Activated gamma-delta T cell (primary cell): ENCODE measurements around the gene SDK1.

Experiments
- DNase-seq: peaks from one replicate; lab custom pipeline; 2025; lab: John Stamatoyannopoulos, UW

Gene SDK1

DNA sequence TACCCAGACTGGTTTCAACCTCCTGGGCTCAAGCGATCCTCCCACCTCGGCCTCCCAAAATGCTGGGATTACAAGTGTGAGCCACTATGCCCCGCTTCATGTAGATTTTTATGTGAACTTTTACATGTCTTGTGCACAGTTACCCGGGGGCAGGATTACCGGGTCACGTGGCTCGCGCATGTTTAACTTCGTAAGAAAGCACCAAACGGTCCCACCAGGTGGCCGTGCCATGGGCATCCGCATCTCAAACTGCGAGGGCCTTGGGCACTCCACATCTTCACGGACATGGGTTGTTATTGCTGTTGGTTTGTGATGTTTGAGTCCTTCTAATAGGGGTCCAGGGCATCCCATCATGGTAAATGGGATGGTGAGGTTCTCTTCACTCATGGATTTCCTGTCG is 744.4 kb downstream of the SDK1 start:
- no peak for DNase-seq

DNA sequence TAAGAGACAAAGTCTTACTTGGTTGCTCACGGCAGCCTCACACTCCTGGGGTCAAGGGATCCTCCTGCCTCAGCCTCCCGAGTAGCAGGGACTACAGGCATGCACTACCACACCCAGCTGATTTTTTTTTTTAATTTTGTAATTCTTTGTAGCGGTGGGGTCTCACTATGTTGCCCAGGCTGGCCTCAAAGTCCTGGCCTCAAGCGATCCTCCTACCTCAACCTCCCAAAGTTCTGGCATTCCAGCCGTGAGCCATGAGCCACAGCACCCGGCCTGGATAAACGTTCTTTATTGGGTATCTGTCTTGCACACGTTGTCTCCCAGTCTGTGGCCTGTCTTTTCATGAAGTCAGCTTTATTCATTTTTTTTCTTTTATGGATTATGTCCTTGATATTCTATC is 744.9 kb downstream of the SDK1 start:
- DNase-seq, result no peak

DNA sequence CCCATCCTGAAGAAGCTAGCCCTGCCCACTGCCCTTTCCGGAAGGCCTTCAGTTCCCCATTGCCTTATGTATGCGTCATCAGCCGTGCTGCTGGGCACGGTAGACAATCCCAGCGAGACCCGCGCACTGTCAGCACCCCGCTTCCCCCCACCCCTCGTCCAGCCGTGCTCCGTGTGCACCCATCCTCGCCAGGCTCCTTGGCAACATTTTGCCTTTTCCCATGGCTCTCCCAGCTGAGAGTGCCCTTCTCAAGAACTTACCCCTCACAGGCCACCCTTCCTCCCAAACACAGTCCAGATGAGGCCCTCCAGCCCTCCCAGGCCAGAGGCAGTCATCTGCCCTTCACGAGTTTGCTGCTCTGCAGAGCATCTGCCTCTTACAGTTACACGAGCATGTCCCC is 747.3 kb downstream of the SDK1 start:
- no peak for DNase-seq

DNA sequence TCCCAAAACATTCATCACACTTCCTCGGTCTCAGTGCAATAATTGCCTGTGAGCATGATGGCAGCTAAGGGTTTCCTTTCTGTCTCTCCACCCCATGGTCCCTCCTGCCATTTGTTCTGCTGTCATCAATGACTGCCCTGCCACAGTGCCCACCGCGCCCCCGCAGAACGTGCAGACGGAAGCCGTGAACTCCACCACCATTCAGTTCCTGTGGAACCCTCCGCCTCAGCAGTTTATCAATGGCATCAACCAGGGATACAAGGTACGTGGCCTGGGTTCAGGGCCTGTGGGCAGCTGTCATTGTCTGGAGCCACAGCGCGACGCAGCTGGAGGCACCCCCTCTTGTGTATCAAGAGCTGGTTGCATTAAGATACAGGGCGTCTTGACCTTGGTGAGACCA is 748.1 kb downstream of the SDK1 start:
- DNase-seq, result no peak

DNA sequence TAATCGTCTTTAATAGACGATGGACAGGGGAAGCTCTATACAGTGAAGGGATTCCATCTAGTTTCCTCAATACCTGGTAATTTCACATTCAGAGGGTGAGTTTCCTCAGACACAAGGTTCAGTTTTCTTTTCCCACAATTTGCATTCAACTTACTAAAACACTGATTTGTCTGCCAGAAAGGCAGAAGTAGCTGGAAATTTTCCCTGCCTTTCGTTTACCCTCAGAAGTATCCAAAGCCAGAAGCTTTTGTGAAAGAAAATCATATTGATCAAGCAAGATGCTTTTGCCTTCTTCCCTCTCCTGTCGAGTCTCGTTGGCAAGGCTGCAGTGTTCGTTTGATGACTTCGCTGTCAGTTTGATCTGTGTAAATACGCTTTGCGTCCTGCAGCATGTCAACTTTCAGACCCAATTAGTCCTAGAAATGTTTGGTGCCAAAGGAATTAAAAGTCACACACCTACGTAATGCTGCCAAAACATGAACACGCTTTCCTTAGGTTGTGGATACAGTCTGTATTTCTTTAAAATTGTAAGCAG is 749.1 kb downstream of the SDK1 start:
- DNase-seq, result no peak

DNA sequence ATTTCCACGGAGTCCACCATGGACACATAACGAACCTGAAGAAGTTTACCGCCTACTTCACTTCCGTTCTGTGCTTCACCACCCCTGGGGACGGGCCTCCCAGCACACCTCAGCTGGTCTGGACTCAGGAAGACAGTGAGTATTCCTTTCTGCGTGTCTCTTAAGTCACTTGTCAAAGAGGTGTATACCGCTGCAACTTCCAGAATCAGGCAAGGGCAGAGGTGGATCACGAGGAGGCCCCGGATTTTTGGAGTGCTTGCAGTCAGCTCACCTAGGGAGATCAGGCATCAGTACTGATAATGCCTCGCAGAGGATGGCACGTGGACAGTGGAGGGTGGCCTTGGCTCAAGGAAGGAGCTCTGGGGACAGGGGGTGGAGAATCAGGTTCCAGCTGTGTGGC is 750.6 kb downstream of the SDK1 start:
- no peak for DNase-seq

DNA sequence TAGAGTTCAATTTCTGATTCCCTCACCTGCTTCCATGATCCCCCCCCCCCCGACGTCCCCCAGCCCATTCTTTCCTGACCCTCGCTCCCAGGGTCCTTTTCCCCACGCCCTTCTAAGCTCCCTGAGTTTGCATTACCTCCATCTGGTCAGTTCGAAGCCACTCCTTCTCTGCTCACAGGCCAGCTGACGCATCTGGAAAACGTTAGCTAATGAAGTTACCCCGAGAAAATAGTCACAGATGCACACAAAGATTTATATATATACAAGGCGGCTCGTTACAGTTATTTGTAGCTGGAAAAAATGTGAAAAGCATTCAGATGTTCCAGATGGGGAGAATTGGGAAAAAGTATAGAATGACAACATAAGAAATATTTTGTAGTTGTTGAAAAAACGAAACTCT is 751.1 kb downstream of the SDK1 start:
- DNase-seq, result no peak

DNA sequence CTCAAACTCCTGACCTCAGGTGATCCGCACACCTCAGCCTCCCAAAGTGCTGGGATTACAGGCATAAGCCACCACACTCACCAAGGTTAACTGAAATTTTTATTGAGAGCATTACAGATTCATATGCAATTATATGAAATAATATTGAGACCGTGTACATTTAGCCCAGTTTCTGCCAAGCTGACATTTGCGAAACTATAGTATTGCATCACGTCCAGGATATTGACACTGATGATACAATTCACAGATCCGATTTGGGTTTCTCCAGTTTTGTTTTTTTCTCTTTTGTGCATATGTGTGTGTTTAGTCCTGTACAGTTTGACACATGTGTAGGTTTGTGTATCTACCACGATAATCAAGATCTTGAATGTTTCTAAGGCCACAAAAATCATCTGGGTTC is 753.1 kb downstream of the SDK1 start:
- no peak for DNase-seq

DNA sequence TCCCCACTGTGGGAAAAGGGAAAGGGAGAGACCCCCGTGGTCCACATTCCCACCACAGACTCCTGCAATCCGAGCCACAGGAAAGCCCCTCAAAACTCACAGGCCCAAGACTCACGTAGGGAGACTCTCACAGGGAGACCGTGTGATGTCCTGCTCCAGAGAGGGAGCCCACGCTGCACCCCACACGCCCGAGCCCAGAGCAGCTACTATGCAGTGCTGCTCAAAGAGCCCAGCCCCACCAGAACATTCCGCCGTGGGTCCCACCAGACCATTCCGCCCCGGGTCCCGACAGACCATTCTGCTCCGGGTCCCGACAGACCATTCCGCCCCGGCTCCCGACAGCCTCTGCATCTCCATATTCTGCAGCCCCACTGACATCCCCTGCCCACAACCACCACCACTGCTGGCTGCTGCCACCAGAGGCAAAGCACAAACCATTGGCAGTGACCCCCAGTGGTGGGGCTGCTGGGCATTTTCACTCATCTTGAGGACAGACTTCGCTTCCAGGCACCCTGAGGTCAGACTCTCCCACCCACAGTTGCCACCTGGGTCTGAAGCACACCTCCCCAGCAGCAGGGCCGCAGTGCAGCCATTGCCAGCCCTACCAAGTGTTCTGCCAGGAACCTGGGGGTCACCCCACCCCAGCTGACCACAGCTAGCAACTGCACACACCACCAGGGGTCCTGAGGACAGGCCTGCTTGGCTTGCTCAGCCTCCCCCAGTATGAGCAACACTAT is 755.7 kb downstream of the SDK1 start:
- no peak for DNase-seq

DNA sequence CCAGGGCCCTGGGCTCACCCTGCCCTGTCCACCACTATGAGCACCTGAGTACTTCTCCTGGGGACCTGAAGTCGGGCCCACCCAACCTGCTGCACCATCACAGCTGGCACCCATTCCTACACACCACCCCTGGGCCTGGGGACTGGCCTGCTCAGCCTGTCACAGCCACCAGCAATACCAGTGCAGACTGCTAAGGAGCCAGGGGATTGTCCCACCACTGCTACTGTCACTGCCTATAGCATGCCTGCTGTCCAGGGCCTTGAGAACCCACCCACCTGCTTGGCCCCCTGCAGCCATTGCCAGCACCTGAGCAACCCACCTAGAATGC is 756.2 kb downstream of the SDK1 start:
- no peak for DNase-seq

DNA sequence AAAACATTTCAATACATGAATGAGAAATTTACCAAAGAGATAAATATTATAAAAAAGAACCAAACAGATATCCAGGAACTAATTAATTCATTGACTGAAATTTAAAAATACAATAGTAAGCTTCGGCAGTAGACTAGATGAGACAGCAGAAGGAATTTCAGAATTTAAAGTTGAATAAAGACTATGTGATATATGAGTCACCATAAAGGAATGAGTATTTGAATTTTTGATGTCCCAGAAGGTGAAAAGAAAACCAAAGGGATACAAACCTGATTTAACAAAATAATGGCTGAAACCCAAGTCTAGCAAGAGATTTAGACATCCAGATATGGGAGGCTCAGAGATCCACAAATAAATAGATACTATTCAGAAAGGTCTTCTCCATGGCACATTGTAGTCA is 757.1 kb downstream of the SDK1 start:
- DNase-seq, result no peak

DNA sequence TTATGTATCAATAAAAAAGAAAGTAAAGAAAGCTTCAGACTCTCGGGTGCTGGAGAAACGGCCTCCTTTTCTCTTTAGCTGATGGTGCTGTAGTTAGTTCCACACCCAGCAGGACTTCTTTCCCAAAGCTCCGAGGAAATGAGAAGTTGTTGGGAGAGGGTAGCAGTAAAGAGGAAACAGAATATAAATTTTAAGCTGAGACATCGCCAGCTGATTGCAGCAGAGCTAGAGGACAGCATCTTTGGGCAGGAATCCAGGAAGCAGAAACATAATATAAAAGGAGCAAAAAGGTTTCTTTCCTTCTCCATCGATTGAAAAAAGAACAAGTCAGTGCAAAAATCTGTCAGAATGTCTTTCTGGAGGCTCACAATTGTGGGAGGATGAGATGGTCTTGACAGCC is 764.1 kb downstream of the SDK1 start:
- no peak for DNase-seq

DNA sequence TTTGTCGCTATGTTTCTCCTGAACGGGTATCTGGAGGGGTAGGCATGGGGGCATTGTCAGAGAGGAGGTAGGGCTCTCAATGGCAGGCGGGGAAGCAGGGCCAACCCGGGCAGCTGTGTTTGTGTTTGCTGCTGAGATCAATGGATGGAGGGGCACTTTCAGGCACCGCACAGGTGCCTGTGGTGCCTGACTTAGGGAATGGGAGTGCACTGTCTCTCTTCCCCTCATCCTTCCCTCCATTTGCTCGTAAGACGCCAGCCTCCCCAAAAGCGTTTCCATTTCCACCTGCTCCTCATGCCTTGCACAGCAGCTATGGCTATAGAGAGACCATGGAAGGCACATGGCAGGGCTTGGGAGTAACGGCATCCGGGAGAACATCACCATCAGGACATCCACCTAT is 765.2 kb downstream of the SDK1 start:
- DNase-seq, result no peak

DNA sequence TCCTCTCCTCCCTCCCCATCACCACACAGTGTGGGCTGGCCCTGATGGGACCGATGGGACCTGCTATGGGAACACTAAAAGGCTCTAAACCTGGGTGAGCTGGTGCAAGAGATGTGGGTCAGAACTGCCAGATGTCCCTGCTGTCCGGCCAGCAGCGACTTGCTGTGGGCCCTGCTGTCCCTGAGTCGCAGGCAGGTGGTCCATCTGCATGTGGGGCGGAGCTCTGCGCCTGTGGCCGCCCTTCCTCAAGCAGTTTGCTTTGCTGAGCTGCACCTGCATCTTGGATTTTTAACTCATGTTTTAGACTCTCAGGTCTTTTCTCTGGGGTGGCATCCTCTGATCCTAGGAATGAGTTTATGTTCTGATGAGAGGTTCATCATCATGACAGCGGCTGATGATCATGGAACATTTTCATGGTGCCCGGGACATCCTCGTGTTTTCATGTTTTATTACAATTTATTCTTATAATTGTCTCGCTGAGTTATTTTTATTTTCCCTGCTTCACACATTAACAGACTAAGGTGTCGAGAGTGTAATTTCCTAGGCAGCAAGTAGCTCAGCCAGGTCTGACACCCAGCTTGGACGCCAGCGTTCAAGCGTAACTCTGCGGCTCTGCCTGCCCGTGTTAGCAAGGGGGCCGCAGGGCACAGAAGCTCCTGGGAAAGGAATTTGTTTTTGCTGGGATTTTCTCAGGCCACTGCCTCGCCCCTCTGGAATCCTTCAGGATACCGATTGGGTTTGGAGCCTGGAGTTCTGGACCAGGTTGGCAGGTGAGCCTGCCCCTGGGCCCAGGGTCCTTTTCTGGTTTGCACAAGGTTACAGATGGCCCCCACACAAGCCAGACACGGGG is 765.8 kb downstream of the SDK1 start:
- no peak for DNase-seq

DNA sequence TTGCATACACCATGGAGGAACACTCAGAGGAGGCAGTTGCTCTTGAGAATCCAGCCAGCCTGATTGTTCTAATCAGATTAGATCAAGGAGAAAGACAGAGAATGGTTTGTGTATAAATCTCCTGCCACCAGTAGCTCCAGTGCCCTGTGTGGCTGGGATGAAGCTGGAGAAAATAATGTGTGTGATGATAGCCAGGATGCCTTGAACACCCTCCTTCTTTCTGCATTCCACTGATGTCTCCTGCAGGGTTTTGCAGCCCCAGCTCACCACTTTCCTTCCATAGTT is 766.4 kb downstream of the SDK1 start:
- no peak for DNase-seq

DNA sequence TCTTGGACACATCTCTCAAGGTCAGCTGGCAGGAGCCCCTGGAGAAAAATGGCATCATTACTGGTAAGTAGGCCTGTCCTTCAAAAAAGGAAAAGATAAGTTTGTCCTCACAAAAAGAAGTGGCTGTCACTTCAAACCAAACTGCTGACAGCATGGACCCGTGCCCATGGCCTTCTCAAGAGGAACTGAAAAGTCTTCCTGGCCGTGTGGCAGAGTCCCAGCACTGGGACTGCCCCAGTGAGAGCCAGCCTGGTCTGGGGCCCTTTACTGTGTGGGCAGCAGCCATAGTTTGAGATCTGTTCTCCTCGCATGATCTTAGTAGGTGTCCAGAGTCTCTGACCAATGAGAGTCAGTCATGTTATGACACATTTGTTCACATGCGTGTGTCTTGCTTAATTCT is 766.8 kb downstream of the SDK1 start:
- DNase-seq, result no peak

DNA sequence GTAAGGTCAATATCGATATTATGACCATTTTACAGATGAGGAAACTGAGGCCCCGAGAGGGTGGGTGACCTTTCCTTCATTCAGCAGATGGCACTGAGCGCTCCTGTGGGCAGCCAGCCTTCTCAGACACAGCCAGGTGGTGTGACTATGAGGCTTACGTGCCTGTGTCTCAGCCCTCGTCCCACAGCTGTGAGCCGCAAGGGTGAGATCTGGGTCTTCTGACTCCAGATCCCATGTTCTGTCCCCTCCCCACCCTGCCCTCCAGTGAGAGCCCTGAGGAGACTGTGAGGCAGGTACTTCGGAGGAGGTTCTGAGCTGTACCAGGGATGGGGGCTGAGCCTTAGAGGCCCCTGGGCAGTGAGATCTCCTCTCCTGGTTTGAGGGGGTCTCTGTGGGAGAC is 767.2 kb downstream of the SDK1 start:
- no peak for DNase-seq

DNA sequence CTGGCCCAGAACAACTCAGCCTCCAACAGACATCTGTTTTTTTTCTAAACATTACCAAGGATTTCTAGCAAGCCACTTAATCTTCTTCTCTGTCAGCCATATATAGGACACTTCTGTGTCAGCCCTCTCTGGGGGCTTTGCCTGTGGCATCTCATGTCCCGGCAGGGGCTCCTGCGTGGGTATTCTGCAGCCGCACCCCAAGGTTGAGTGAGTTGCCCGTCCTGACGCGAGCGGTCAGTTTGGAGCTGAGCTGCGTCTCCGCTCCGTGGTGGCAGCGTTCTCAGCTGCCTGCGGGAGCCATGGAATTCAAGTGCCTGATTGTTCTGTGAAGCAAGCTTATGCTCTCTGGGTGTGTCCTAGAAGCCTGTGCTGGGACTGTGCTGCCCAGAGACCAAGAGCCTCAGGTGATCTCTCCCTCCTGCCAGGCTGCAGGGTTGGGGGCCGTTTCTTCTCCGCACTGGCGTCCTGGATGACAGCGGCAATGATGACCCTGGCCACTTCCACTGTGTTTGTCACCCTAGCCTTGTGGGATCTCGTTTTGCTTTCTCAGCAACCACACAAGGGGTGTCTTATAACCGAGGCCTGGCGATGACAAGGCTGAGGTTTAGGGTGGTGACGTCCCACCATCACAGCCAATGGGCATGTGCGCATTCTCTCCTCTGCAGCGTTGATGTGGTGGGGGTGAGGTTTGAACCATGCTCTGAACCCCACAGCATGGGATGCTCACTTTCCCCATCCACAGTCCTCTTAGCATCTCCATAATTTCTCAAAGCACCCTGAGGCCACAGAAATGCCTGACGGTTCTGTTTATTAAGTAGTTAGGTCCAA is 768.4 kb downstream of the SDK1 start:
- DNase-seq, result no peak

DNA sequence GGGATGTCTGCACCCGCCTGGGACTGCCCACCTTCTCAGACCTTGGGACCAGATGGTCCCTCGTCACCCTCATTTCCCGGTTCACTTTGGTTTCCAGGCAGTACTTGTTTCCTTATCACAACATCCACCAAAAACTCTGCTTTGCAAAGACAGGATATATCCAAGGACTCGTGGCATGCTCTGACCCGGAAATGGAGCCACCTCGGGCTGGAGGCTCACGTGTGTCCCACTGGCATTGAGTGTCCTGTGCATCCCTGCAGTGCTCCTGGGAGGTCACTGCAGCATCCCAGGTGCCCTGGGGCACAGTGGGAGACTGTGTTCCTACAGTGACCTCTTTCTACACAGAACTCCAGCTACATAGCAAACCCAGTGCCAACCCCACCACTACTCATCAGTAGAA is 769.2 kb downstream of the SDK1 start:
- DNase-seq, result no peak

DNA sequence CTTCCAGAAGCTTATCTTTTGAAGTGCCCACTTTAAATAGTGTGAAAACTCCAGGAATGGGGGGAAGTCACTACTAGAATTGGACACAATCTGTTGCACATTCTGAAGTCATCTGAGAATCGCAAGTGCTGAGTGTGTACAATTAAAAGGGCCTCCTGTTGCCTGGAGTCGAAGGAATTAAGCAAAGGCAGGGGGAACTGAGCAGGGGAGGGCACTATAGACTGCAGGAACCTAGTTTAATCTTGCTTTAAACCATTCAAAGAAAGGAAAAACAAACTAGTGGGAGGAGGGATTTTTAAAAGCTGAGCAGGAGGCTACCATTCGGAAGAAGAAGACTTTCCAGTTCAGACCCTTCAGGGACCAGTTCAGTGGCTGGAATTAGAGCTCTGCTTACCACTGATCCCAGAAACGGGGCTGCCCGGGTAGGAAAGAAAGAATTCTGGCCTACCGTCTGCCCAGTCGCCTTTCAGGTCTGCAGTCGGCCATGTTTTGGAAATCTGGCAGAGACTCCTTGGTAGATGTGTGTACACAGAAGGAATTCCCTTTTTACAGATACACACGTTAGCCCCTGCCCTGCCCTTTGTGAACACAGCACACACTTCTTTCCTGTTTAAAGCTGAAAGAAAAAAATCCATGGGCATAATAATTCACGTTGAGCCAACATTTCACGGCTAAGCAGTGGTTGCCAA is 770.5 kb downstream of the SDK1 start:
- no peak for DNase-seq

DNA sequence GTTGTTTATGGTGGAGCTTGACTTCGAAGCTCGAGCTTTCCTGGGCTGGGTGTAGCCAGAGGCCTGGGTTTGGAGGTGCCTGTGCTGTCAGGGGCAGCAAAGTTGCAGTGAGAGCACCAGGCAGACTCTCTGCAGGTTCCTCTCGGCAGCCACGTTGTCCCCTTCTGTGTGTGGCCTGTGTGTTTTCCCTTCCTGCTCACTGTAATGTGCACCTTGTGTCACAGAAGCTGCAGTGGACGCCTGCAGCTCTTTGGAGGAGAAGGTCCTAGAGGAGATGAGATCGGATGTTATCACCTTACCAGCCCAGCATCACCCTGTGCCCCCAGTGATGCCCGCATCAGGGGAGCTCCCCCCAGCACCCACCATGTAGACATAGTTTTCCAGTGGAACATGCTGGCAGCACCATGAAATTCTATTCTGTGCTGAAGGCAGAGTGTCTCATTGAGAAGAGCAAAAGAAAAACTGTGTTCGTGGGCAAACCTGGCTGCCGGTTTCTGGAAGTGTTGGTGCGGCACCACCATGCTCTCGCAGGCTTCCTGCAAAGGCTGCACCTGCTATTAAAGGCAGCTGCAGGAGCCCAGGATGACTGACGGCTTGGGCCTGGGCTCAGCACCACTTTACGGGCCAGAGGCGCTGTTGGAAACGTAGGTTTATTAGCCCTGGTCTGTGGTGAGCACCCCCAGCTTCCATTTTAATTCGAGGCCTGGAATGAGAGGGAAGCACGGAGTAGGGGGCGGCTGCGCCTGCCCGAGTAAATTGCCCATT is 771.3 kb downstream of the SDK1 start:
- no peak for DNase-seq
